HCT116 (cell line): ENCODE results near the gene FNIP2.

Source experiments
- EZH2 ChIP-seq: fragments of 200-600 bp; sonication (generic); IDR thresholded peaks from 2 replicates; pipeline ENCODE4 v1.6.1; 2017; ENCODE audit warnings: antibody characterized with exemption, mixed run types
- EZH2phosphoT487 ChIP-seq: fragments of 200-600 bp; IDR thresholded peaks from 2 replicates; pipeline ENCODE4 v1.6.1; 2018; ENCODE audit warnings: antibody characterized with exemption, borderline replicate concordance
- JUND ChIP-seq: IDR thresholded peaks from 2 replicates; pipeline ENCODE4 v1.6.1; 2012
- POLR2A ChIP-seq: IDR thresholded peaks from 2 replicates; pipeline ENCODE4 v1.7.0; 2011; ENCODE audit warnings: borderline replicate concordance; ENCODE audit not compliant: insufficient read depth, insufficient read length; ENCODE audit errors: extremely low read depth
- POLR2AphosphoS5 ChIP-seq: IDR thresholded peaks from 2 replicates; pipeline ENCODE4 v1.6.1; 2011; ENCODE audit warnings: mild to moderate bottlenecking, low read depth, low read length, moderate library complexity
- RAD21 ChIP-seq: IDR thresholded peaks from 2 replicates; pipeline ENCODE4 v1.6.1; 2012; ENCODE audit warnings: low read depth, mild to moderate bottlenecking
- REST ChIP-seq: IDR thresholded peaks from 2 replicates; pipeline ENCODE4 v1.6.1; 2012; ENCODE audit warnings: low read depth
- SRF ChIP-seq: IDR thresholded peaks from 2 replicates; pipeline ENCODE4 v1.6.1; 2012; ENCODE audit warnings: low read depth
- ZNF274 ChIP-seq: fragments of 200-500 bp; sonication (Bioruptor generic); IDR thresholded peaks from 2 replicates; pipeline ENCODE4 v1.6.1; 2014; ENCODE audit warnings: mild to moderate bottlenecking, low read depth, low read length, inconsistent platforms
- TF ChIP-seq, protein P1 (sequence below), 3 experiments: fragments of 200-600 bp in 1 of 3; sonication (generic) in 1 of 3; IDR thresholded peaks in 2 of 3; conservative IDR thresholded peaks in 1 of 3; 2 replicates each; pipeline ENCODE4 v1.5.1; 2012 to 2017; ENCODE audit warnings: low read depth in 2 of 3, low read length in 2 of 3, antibody characterized with exemption in 1 of 3, borderline replicate concordance in 1 of 3, control low read depth in 1 of 3, mild to moderate bottlenecking in 1 of 3, mixed read lengths in 1 of 3, mixed run types in 1 of 3, moderate library complexity in 1 of 3; ENCODE audit not compliant: insufficient read depth in 1 of 3
- TF ChIP-seq, protein P2 (sequence below): IDR thresholded peaks from 2 replicates; pipeline ENCODE4 v1.6.1; 2012

DNA sequence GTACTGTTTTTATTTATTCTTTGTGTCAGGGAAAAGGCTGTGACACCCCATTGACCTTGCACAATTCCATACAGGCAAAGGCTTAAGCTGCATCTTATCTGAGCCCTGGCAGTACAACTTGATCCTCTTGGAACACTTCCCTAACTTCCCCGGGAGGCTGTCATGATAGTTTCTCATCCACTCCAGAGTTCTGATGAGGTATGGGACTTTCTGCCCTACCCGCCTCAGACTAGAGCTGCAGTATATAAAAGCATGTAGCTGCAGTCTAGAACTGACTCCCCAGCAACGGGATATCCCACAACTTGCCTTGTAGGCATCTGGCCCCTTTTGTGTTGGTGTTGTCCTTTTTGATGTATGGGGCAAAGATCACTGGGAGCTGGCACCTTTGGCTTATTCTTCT lies 72.7 kb downstream of the FNIP2 start:
- no peak for TF ChIP-seq RAD21
- TF ChIP-seq POLR2AphosphoS5: no peak
- TF ChIP-seq EZH2: no peak
- TF ChIP-seq, protein P1, sequence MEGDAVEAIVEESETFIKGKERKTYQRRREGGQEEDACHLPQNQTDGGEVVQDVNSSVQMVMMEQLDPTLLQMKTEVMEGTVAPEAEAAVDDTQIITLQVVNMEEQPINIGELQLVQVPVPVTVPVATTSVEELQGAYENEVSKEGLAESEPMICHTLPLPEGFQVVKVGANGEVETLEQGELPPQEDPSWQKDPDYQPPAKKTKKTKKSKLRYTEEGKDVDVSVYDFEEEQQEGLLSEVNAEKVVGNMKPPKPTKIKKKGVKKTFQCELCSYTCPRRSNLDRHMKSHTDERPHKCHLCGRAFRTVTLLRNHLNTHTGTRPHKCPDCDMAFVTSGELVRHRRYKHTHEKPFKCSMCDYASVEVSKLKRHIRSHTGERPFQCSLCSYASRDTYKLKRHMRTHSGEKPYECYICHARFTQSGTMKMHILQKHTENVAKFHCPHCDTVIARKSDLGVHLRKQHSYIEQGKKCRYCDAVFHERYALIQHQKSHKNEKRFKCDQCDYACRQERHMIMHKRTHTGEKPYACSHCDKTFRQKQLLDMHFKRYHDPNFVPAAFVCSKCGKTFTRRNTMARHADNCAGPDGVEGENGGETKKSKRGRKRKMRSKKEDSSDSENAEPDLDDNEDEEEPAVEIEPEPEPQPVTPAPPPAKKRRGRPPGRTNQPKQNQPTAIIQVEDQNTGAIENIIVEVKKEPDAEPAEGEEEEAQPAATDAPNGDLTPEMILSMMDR (IDR thresholded peaks at IDR 0.05 in 2 of 3, conservative IDR thresholded peaks at IDR 0.05 in 1 of 3; ENCODE audit: borderline replicate concordance in 1 of 3, insufficient read depth in 1 of 3, low read depth in 2 of 3, low read length in 2 of 3): no peak
- no peak for TF ChIP-seq REST
- TF ChIP-seq POLR2A: no peak
- TF ChIP-seq, protein P2, sequence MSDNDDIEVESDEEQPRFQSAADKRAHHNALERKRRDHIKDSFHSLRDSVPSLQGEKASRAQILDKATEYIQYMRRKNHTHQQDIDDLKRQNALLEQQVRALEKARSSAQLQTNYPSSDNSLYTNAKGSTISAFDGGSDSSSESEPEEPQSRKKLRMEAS: no peak
- TF ChIP-seq ZNF274: no peak
- no peak for TF ChIP-seq EZH2phosphoT487
- TF ChIP-seq JUND: no peak
- no peak for TF ChIP-seq SRF
